GM19240 (cell line): ENCODE measurements around the gene NDE1.

Source experiments
- DNase-seq: peaks from one replicate; pipeline ENCODE4 v3.0.0; 2011; ENCODE audit warnings: low spot score; ENCODE audit not compliant: insufficient read length

Gene NDE1

GRCh38 chr16:15735610-15736009, 85.6 kb downstream of the NDE1 start:
- DNase-seq: no peak

- DNase-seq: no peak
Observed at GRCh38 chr16:15736529-15736928, 86.5 kb downstream of the NDE1 start.

- DNase-seq: no peak
Observed at GRCh38 chr16:15737140-15737644, 87.1 kb downstream of the NDE1 start.

GRCh38 chr16:15739464-15739863, 89.4 kb downstream of the NDE1 start:
- no peak for DNase-seq

GRCh38 chr16:15739950-15740349, 89.9 kb downstream of the NDE1 start:
- no peak for DNase-seq

GRCh38 chr16:15741207-15741871, 91.3 kb downstream of the NDE1 start:
- DNase-seq: no peak

- DNase-seq: no peak
Observed at GRCh38 chr16:15742716-15743115, 92.7 kb downstream of the NDE1 start.

GRCh38 chr16:15743657-15744056, 93.6 kb downstream of the NDE1 start:
- DNase-seq: no peak

DNA sequence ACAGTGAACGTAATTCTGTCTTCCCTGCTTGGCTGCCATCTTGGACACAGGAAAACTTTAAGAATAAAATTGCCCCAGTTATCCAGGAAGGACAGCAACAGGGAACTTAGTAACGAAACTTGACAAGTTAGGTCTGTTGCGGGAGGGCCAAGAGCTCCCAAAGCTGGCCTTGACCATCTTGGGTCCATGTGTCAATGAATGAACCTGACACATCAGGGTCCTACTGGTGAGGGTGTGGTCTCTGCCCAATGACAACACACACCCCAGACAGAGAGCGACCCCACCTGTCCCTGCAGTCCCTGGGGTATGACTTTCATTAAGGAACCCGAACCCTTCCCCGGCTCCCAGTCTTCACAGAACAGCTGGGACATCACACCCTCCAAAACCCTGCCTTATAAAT, 96.3 kb downstream of the NDE1 start:
- no peak for DNase-seq

GRCh38 chr16:15747937-15748336, 97.9 kb downstream of the NDE1 start:
- DNase-seq: no peak

DNA sequence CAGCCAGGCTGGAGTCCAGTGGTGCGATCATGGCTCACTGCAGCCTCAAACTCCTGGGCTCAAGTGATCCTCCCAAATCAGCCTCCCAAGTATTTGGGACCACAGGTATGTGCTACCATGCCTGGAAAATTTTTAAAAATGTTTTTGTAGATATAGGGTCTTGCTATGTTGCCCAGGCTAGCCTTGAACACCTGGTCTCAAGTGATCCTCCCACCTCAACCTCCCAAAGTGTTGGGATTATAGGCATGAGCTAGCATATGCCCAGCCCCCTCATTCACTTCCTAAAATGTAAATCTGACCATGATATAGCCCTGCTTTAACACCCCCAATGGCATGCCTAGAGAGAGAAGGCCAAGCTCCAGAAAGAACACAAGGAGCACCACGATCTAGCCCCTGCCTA, 98.6 kb downstream of the NDE1 start:
- DNase-seq: no peak

- no peak for DNase-seq
Observed at GRCh38 chr16:15749371-15749770, 99.3 kb downstream of the NDE1 start.

GRCh38 chr16:15749985-15750384, 99.9 kb downstream of the NDE1 start:
- DNase-seq: no peak

GRCh38 chr16:15751940-15752339, 101.9 kb downstream of the NDE1 start:
- no peak for DNase-seq

DNA sequence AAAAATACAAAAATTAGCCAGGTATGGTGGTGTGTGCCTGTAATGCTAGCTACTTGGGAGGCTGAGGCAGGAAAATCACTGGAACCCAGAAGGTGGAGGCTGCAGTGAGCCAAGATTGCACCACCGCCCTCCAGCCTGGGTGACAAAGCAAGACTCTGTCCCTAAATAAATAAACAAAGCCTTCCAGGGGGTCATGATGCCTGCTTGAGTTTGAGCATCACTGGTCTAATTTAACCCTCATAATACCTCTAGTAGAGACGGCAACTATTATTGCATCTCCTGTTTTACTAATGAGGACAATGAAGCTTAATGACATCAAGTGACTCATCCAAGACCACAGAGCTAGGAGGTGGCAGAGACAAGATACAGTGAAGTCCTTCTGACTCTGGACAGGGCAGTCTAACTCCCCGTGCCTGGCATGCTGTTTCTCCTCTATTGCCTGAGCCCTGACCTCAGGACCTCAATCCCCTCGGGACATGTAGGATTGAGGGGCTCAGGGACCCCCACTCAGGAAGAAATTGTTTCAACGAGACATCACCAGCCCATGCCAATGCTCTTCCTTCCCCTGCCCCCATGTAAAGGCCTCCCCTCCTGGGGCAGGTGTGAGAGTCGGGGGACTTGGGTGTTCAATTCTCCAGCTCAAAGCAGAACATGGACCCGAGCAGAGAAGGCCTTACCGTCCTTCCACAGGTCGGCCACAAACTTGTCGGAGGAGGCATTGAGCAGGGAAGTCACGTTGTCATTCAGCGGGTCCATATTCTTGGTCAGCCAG, 102.9 kb downstream of the NDE1 start:
- DNase-seq: no peak

DNA sequence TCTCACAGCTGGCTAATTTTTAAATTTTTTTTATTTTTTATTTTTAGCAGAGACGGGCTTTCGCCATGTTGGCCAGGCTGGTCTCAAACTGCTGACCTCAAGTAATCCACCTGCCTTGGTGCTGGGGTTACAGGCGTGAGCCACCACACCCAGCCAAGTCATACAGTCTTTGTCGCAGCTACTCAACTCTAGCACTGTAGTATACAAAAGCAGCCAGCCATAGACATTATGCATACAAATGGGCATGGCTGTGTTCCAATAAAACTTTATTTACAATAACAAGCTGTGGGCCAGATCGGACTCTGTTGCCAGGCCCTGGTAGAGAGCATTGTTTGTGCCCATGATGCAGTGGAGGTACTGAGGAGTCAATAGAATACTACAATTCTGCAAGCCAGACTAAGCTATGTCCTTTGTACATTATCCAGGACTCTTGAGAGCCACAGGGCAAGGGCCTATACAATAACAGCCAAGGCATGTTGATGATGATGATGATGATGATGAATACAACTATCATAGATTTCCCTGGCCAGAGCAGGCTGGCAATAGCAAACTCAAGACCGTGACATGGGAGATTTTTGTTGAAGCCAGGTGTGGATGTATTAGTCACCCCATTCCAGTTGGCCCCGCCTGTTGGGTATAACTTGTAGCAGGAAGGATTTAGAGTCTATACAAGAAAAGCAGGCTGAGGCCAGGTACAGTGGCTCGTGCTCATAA, 104.9 kb downstream of the NDE1 start:
- no peak for DNase-seq

DNA sequence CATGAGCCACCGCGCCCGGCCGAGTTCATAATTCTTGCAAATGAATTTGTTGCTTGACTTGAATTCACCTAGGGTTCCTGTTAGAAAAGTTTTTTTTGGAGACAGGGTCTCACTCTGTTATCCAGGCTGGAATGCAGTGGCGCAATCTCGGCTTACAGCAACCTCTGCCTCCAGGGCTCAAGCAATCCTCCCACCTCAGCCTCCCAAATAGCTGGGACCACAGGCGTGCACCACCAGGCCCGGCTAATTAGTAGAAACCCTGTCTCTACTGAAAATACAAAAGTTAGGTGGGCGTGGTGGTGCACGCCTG, 107.0 kb downstream of the NDE1 start:
- no peak for DNase-seq

GRCh38 chr16:15757630-15758251, 107.7 kb downstream of the NDE1 start:
- no peak for DNase-seq

DNA sequence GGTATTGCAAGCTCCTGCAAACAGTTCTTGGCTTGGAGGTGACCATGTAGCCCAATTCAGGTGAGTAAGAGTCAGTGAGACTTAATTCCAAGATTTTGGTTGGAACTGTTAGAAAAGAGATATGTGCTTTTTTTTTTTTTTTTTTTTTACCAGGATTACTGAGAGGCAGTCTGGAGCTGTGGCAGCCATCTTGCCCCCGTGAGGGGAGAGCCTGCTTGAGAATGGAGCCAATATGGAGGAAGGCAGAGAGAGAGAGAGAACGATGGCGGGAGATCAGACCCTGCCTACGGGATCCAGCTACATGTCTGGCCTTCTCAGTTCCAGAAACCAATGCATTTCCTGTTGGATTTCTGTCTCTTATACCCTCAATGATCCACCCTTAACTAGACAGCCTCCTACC, 109.0 kb downstream of the NDE1 start:
- no peak for DNase-seq

GRCh38 chr16:15760129-15760528, 110.1 kb downstream of the NDE1 start:
- no peak for DNase-seq

GRCh38 chr16:15764112-15764511, 114.1 kb downstream of the NDE1 start:
- no peak for DNase-seq

GRCh38 chr16:15765116-15765515, 115.1 kb downstream of the NDE1 start:
- no peak for DNase-seq
